Skeletal muscle satellite cell (primary cell): ENCODE measurements around the gene IFIT3.
"Not testable (repeated sequence)": the region's sequence is repeated elsewhere in the genome, so short reads cannot be mapped to it uniquely, and the experiment has no call there.

Experiments
- H3K27me3 ChIP-seq: 2 replicates; pipeline ENCODE4 v1.7.0; 2013; ENCODE audit warnings: low read length; ENCODE audit not compliant: control insufficient read depth, insufficient read depth
- H3K36me3 ChIP-seq: 2 replicates; pipeline ENCODE4 v1.7.0; 2013; ENCODE audit warnings: mild to moderate bottlenecking, control low read depth, low read length; ENCODE audit not compliant: insufficient read depth
- H3K4me1 ChIP-seq: 2 replicates; pipeline ENCODE4 v1.7.0; 2013; ENCODE audit warnings: low read length; ENCODE audit not compliant: control insufficient read depth, insufficient read depth
- H3K4me2 ChIP-seq: 2 replicates; pipeline ENCODE4 v1.7.0; 2013; ENCODE audit warnings: mild to moderate bottlenecking, low read length
- H3K4me3 ChIP-seq: 2 replicates; pipeline ENCODE4 v1.7.0; 2013; ENCODE audit warnings: low read length
- H3K9ac ChIP-seq: 2 replicates; pipeline ENCODE4 v1.7.0; 2013; ENCODE audit warnings: mild to moderate bottlenecking, low read depth, low read length, moderate library complexity
- H3K9me3 ChIP-seq: replicated peaks from 2 replicates; pipeline ENCODE4 v1.7.0; 2013; ENCODE audit warnings: mild to moderate bottlenecking, control low read depth, low read length

Gene IFIT3

DNA sequence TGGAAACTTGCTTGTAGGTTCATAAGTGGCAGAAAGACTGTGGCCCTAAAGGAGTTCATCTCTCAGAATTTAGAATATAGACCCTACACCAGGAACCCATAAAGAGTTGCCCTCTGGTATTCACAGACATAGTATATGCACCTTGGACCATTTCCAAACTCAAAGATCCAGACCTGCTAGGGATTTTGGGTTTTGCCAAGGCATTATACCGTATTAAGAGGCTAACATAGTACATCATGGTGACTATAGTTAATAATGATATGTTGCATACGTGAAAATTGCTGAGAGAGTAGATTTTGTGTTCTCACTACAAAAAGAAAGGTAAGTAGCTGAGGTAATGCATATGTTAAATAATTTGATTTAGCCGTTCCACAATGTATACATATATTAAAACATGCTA, 13.9 kb downstream of the IFIT3 start:
- Histone ChIP-seq H3K4me2 (no peak overlapping the region), H3K9ac (no peak overlapping the region), H3K27me3 (no peaks in the 10 kb centered on the region), H3K36me3 (peaks cover 13% of the 10 kb centered on the region), H3K4me3 (no peak overlapping the region), H3K9me3 (no peaks in the 10 kb centered on the region), H3K4me1 (peaks cover 12% of the 10 kb centered on the region)

- H3K4me1 ChIP-seq: peaks cover 15% of the 10 kb centered on the region
- H3K27me3 ChIP-seq: no peaks in the 10 kb centered on the region
- peaks cover 13% of the 10 kb centered on the region for H3K36me3 ChIP-seq
- H3K4me3 ChIP-seq: no peak overlapping the region
- H3K4me2 ChIP-seq: peak overlapping the region; percentile 22
- no peak overlapping the region for H3K9ac ChIP-seq
- no peaks in the 10 kb centered on the region for H3K9me3 ChIP-seq
Observed at GRCh38 chr10:89342206-89342958, 14.6 kb downstream of the IFIT3 start.

- no peaks in the 10 kb centered on the region for H3K9me3 ChIP-seq
- no peaks in the 10 kb centered on the region for H3K27me3 ChIP-seq
- H3K4me3 ChIP-seq: no peak overlapping the region
- no peak overlapping the region for H3K9ac ChIP-seq
- peak overlapping the region; percentile 22 for H3K4me2 ChIP-seq
- peaks cover 20% of the 10 kb centered on the region for H3K4me1 ChIP-seq
- peaks cover 13% of the 10 kb centered on the region for H3K36me3 ChIP-seq
Observed at GRCh38 chr10:89343089-89343767, 15.4 kb downstream of the IFIT3 start.

- Histone ChIP-seq H3K9ac (no peak overlapping the region), H3K36me3 (peaks cover 8% of the 10 kb centered on the region), H3K27me3 (no peaks in the 10 kb centered on the region), H3K4me1 (peaks cover 20% of the 10 kb centered on the region), H3K9me3 (no peaks in the 10 kb centered on the region), H3K4me3 (no peak overlapping the region), H3K4me2 (no peak overlapping the region)
Observed at GRCh38 chr10:89344156-89344555, 16.4 kb downstream of the IFIT3 start.

- no peak overlapping the region for H3K9ac ChIP-seq
- H3K27me3 ChIP-seq: no peaks in the 10 kb centered on the region
- H3K36me3 ChIP-seq: no peaks in the 10 kb centered on the region
- no peak overlapping the region for H3K4me2 ChIP-seq
- H3K4me1 ChIP-seq: peaks cover 22% of the 10 kb centered on the region
- H3K4me3 ChIP-seq: no peak overlapping the region
- H3K9me3 ChIP-seq: no peaks in the 10 kb centered on the region
Observed at GRCh38 chr10:89345367-89346000, 17.7 kb downstream of the IFIT3 start.

- Histone ChIP-seq H3K9ac (no peak overlapping the region), H3K4me1 (peaks cover 33% of the 10 kb centered on the region), H3K9me3 (no peaks in the 10 kb centered on the region)
Observed at GRCh38 chr10:89346405-89347254, 18.8 kb downstream of the IFIT3 start.

GRCh38 chr10:89347701-89348457, 20.1 kb downstream of the IFIT3 start:
- H3K9me3 ChIP-seq: no peaks in the 10 kb centered on the region
- H3K27me3 ChIP-seq: no peaks in the 10 kb centered on the region
- no peak overlapping the region for H3K9ac ChIP-seq
- H3K36me3 ChIP-seq: no peaks in the 10 kb centered on the region
- peaks cover 42% of the 10 kb centered on the region for H3K4me1 ChIP-seq
- H3K4me3 ChIP-seq: no peak overlapping the region
- no peak overlapping the region for H3K4me2 ChIP-seq

More at GRCh38 chr10:89346405-89347254, 18.8 kb downstream of the IFIT3 start:
- H3K4me2 ChIP-seq: no peak overlapping the region
- no peaks in the 10 kb centered on the region for H3K36me3 ChIP-seq
- H3K4me3 ChIP-seq: no peak overlapping the region
- H3K27me3 ChIP-seq: no peaks in the 10 kb centered on the region

GRCh38 chr10:89348481-89348880, 20.7 kb downstream of the IFIT3 start:
- no peaks in the 10 kb centered on the region for H3K36me3 ChIP-seq
- no peak overlapping the region for H3K9ac ChIP-seq
- H3K27me3 ChIP-seq: no peaks in the 10 kb centered on the region
- H3K4me1 ChIP-seq: peaks cover 43% of the 10 kb centered on the region
- H3K9me3 ChIP-seq: no peaks in the 10 kb centered on the region
- H3K4me3 ChIP-seq: no peak overlapping the region
- H3K4me2 ChIP-seq: no peak overlapping the region

GRCh38 chr10:89348975-89349374, 21.2 kb downstream of the IFIT3 start:
- peaks cover 43% of the 10 kb centered on the region for H3K4me1 ChIP-seq
- no peaks in the 10 kb centered on the region for H3K9me3 ChIP-seq
- H3K9ac ChIP-seq: no peak overlapping the region
- H3K4me2 ChIP-seq: no peak overlapping the region
- no peak overlapping the region for H3K4me3 ChIP-seq
- H3K36me3 ChIP-seq: no peaks in the 10 kb centered on the region
- no peaks in the 10 kb centered on the region for H3K27me3 ChIP-seq

DNA sequence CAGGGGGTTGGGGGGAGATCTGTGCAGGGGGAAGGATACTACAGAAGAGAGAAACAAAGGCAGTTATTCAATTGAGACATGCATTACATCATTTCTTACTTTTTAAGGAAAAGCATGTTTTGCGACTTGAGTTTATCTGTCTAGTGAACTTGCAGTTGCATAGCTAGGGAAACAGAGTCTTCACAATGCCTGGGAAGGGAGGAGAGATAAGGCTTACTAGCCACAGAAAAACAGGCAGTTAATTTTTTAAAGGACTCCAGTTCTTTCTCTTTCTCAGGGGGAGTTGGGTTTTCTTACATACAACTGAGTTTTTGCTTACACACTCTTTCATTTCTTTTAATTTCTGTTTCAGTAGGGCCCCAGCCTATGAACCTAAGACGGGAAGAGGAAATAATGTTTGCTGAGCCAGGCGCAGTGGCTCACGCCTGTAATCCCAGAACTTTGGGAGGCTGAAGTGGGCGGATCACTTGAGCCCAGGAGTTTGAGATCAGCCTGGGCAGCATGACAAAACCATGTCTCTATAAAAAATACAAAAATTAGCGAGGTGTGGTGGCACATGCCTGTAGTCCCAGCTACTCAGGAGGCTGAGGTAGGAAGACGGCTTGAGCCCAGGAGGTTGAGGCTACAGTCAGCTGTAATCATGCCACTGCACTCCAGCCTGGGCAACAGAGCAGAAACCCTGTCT, 23.0 kb downstream of the IFIT3 start:
- not testable (repeated sequence) for H3K27me3 ChIP-seq, H3K36me3 ChIP-seq, H3K9me3 ChIP-seq
- H3K4me3 ChIP-seq: peak overlapping the region; percentile 11
- peak overlapping the region; percentile 66 for H3K4me2 ChIP-seq
- peak overlapping the region; percentile 84 for H3K9ac ChIP-seq
- peaks cover 51% of the 10 kb centered on the region for H3K4me1 ChIP-seq
